SK-N-MC (cell line): ENCODE results near the gene MIER2.

Experiments
- DNase-seq: peaks from one replicate; pipeline ENCODE4 v3.0.0-alpha.2; 2011; ENCODE audit warnings: low read depth, low spot score
- H3K27ac ChIP-seq: fragments of 200-600 bp; sonication (generic); 2 replicates; pipeline ENCODE4 v1.5.1; 2016; ENCODE audit warnings: mixed run types
- H3K36me3 ChIP-seq: fragments of 200-600 bp; sonication (generic); 2 replicates; pipeline ENCODE4 v1.6.1; 2017; ENCODE audit warnings: antibody characterized with exemption, low read length, mixed read lengths; ENCODE audit not compliant: insufficient read depth
- H3K4me3 ChIP-seq: fragments of 200-600 bp; sonication (generic); 2 replicates; pipeline ENCODE4 v1.5.1; 2016
- H3K9ac ChIP-seq: fragments of 200-600 bp; sonication (generic); 2 replicates; pipeline ENCODE4 v1.8.0; 2017; ENCODE audit warnings: mixed run types, mixed read lengths; ENCODE audit not compliant: insufficient read length
- H3K9me3 ChIP-seq: fragments of 200-600 bp; sonication (generic); 2 replicates; pipeline ENCODE4 v1.6.1; 2017; ENCODE audit warnings: low read depth, mild to moderate bottlenecking, antibody characterized with exemption, low read length, moderate library complexity, mixed read lengths
- EZH2 ChIP-seq: fragments of 200-600 bp; sonication (generic); IDR thresholded peaks from one replicate; pipeline ENCODE4 v1.6.1; 2017; ENCODE audit warnings: antibody characterized with exemption
- FOXP2 ChIP-seq: optimal IDR thresholded peaks from 2 replicates; pipeline ENCODE3; 2011; ENCODE audit warnings: mild to moderate bottlenecking, moderate library complexity; ENCODE audit not compliant: insufficient read depth; ENCODE audit errors: extremely low read length, control extremely low read depth
- POLR2AphosphoS5 ChIP-seq: IDR thresholded peaks from 2 replicates; pipeline ENCODE4 v1.6.1; 2012; ENCODE audit warnings: mild to moderate bottlenecking, low read depth, low read length, borderline replicate concordance

MIER2 gene

DNA sequence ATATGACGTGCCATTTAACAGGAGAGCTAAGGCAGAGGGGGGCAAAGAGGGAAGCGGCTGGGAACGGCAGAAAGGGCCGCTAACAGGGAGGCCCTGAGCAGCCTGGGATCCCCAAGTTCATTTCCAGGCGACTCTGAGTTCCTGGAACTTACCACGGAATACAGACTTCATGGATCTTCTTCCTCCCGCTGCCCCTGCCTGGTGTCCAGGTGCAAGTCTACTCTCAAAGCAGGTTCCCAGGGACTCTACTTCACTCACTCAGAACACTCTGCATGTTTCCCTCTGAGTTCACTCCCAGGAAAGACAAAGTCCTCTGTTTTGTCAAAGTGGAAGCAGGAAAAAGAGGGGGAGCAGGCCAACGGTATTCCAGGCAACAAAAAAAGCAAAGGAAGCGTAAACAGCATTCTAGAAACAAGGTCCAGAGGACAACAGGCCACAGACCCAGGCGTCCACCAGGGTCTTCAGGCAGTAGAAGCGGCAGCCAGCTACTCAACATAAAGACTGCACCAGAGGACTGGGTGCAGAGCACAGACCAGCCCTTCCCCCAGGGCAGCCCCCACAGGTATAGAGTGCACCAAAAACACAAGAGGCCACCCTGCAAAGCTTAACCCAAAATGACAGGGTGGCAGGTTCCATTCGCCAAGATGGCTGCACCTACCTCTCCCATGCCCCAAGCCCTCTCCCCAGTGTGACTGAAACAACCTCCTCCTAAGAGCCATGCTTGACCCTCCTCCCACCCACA is 3.0 kb downstream of the MIER2 start:
- peaks cover 52% of the 10 kb centered on the region for H3K36me3 ChIP-seq
- no peak overlapping the region for H3K9ac ChIP-seq
- DNase-seq: no peak
- TF ChIP-seq FOXP2: no peak
- TF ChIP-seq EZH2: no peak
- TF ChIP-seq POLR2AphosphoS5: no peak
- H3K27ac ChIP-seq: no peak overlapping the region
- peaks cover 11% of the 10 kb centered on the region; the same call in 1 of the 2 replicates for H3K9me3 ChIP-seq
- no peak overlapping the region for H3K4me3 ChIP-seq

DNA sequence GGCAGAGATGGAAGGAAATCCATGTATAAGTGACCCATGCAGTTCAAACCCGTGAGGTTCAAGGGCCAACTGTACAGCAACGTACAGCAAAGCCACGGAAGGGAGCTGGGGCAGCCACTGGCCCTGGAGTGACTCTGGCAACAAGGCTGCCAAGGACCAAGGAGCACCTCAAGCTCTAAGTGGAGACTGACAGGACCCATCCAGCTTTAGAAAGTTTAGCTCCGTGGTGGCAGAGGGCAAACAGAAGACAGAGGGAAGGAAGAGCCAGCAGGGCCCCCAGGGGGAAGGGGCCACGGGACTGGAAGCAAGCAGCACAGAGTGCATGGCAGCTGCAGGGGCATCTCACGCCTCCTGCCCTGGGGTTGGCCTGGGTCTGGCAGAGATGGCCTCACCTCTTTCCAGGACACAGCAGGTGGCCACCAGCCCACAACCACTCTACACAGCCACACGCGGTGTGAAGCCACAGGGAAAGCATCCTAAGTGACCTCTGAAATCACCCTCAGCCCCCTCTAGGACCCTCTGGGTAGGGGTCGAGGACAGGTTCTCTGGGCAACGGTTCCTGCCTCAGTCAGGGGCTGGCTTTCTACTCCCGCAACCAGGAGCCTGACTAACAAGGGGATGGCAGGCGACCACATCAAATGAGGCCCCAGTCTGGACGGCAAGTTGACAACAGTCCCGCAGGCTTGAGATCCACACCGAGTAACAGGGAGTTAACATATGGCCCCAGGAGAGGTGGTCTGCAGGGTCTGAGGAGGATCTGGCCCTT is 3.8 kb downstream of the MIER2 start:
- no peak overlapping the region for H3K4me3 ChIP-seq
- DNase-seq: no peak
- no peak overlapping the region for H3K27ac ChIP-seq
- H3K9ac ChIP-seq: no peak overlapping the region
- peaks cover 59% of the 10 kb centered on the region for H3K36me3 ChIP-seq
- peaks cover 11% of the 10 kb centered on the region; the same call in 1 of the 2 replicates for H3K9me3 ChIP-seq
- no peak for TF ChIP-seq FOXP2

- no peak overlapping the region for H3K4me3 ChIP-seq
- DNase-seq: no peak
- H3K9me3 ChIP-seq: peaks cover 11% of the 10 kb centered on the region; the same call in 1 of the 2 replicates
- H3K36me3 ChIP-seq: peaks cover 69% of the 10 kb centered on the region
- TF ChIP-seq FOXP2: no peak
- no peak for TF ChIP-seq POLR2AphosphoS5
- TF ChIP-seq EZH2: no peak
- no peak overlapping the region for H3K27ac ChIP-seq
- H3K9ac ChIP-seq: no peak overlapping the region
Measured at GRCh38 chr19:339262-339887, 5.2 kb downstream of the MIER2 start.

DNA sequence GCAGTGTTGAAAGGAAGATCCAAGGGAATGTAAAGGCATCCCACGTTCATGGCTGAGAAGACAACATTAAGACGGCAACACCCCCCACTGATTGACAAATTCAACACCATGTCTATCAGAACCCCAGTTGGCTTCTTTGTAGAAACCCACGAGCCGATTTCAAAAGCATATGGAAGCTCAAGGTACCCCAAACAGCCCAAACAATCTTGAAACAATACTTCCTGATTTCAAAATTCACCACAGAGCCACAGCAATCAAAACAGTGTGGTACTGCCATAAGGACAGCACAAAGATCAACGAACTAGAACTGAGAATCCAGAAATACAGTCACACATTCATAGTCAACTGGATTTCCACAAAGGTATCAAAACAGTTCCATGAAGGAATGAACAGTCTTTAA is 6.2 kb downstream of the MIER2 start:
- Histone ChIP-seq H3K9me3 (peaks cover 11% of the 10 kb centered on the region; the same call in 1 of the 2 replicates), H3K27ac (no peak overlapping the region), H3K9ac (no peak overlapping the region), H3K36me3 (peaks cover 73% of the 10 kb centered on the region), H3K4me3 (no peak overlapping the region)
- no peak for DNase-seq
- TF ChIP-seq POLR2AphosphoS5 (no peak), FOXP2 (no peak), EZH2 (no peak)

DNA sequence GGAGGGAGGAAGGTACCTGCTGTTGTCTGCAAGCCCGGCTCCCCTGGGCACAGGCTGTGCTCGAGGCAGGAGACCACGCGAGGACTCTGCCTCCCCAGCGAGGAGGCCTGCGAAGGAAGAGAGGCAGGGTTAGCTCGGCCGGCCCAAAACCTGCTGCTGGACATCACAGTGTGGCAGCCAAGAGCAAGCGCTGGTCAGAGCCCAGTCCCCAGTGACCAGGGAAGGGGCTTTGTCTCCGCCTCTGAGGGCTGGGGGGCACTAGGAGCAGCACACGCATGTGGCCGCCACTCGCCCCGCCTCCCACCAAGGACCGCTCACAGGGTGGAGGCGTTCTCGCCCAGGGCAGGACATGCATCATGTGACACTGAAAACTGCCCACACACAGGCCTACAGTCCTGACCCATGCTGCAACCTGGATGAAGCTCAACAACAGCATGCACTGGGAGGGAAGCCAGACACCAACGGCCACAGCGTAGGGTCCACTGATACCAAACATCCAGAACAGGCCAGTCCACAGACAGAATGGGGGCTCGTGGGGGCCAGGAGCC is 8.5 kb downstream of the MIER2 start:
- TF ChIP-seq FOXP2: no peak
- no peak for TF ChIP-seq POLR2AphosphoS5
- TF ChIP-seq EZH2: no peak
- Histone ChIP-seq H3K4me3 (no peak overlapping the region), H3K27ac (no peak overlapping the region), H3K9ac (no peak overlapping the region), H3K36me3 (peaks cover 62% of the 10 kb centered on the region), H3K9me3 (peaks cover 11% of the 10 kb centered on the region; the same call in 1 of the 2 replicates)
- DNase-seq: no peak

GRCh38 chr19:335486-336066 is 9.0 kb downstream of the MIER2 start:
- H3K27ac ChIP-seq: no peak overlapping the region

DNA sequence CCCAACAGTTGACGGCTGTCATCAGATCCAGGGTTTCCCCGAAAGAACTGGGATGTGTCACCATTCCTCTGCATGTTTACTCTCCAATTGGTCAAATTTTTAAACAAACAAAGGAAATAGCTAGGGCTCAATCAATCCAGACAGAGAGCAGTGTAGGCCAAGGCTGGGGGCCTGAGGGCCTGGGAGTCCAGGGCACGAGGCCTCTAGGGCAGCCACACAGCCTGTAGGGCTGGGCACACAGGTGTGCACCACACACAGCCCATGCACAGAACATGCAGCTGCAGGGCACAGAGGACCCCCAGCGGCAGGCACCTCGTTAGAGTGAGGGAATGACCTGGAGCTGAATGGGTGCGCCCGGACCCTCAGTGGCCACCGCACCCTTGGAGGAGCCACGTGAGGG is 9.5 kb downstream of the MIER2 start:
- H3K36me3 ChIP-seq: peaks cover 62% of the 10 kb centered on the region
- no peak for DNase-seq

More at GRCh38 chr19:335486-336066, 9.0 kb downstream of the MIER2 start:
- DNase-seq: no peak
- Histone ChIP-seq H3K36me3 (peaks cover 62% of the 10 kb centered on the region), H3K9me3 (peaks cover 11% of the 10 kb centered on the region; the same call in 1 of the 2 replicates), H3K9ac (no peak overlapping the region), H3K4me3 (no peak overlapping the region)
- TF ChIP-seq POLR2AphosphoS5 (no peak), FOXP2 (no peak), EZH2 (no peak)

More for the DNA sequence above, 9.5 kb downstream of the MIER2 start:
- TF ChIP-seq FOXP2 (no peak), POLR2AphosphoS5 (no peak), EZH2 (no peak)
- peaks cover 11% of the 10 kb centered on the region; the same call in 1 of the 2 replicates for H3K9me3 ChIP-seq
- H3K4me3 ChIP-seq: no peak overlapping the region
- no peak overlapping the region for H3K27ac ChIP-seq
- no peak overlapping the region for H3K9ac ChIP-seq
